ENCODE measurements around the gene SLC1A1.
A peak's percentile ranks its signal among the peaks of the same experiment; 100 is the strongest.

The SLC1A1 gene

DNA sequence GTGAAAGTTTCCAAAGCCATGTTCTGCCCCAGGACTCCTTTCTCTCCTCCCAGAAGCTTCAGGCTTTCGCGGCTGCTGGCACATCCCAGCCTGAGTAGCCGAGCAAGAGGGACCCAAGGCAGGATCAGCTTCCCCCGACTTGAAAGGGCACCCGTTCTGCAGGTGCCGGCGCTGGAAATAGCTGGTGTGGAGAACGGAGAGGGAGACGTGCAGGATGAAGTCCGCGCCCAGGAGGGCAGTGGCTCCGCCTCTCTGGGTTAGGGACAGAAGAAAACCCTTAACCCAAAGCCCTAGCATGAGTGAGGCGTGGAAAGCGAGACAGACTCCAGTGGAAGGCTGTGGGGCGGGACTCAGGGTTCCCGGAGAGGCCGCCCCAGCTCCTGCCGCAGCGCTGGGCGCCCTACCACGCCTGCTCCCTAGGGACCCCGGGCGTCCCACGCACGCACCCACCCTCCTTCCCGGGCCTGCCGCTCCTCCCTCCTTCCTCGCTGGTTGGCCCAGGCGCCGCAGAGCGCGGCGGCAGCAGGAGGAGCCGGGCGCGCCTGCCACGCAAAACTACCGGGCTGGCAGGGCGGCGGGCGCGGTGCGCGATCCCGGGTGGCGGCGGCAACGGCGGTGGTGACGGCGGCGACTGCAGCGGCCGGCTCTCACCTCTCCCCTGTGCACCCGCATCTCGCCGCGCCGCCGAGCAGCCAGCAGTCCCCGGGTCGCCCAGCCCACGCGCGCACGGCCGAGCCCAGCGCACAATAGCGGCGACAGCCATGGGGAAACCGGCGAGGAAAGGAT is at the start of gene SLC1A1:
SLC1A1 (plus strand) TSS at position 550 of the 786 bp plus-strand sequence; CDS start at position 762, 212 bp downstream.
- peak; percentile 85 for DNase-seq

DNA sequence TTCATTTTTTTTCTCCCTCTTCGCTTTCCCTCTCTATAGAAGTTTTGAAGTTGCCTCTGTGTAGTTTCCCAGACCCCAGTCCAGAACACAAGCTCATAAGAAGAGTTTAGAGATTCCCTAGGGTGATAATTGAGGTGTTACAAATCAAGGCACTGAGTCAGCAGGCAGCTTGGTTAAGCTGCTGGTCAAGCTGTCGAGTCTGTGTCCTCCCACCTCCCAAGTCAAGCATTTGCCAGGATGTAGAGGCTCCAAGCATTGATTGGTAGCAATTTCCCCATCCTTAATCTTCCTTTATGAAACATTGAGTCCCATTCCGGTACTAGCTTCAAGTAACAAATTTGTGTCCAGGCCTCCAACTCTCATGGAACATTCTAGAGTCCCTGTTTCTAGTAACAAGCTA is 47.5 kb upstream of the SLC1A1 start:
- DNase-seq = no peak

DNA sequence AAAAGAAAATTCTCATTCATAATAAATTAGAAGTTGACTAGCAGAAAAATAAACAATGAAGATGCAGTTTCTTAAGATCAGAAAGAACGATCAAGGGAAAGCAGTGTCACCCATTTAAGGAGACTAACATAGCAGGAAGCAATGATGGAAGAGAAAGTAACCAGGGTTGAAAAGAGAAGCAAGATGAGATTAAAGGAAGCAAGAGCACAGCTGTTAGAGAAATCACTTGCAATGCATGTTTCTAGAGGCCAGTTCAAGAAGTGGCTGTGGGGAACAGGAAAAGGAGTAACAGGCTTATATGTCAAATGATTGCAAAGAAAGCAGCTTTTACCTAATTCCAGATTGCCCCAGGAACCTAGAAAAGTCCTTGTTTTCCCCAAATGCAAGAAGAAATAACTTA is 46.8 kb upstream of the SLC1A1 start:
- no peak for DNase-seq

GRCh38 chr9:4461437-4461836 is 28.8 kb upstream of the SLC1A1 start:
- no peak for DNase-seq

DNA sequence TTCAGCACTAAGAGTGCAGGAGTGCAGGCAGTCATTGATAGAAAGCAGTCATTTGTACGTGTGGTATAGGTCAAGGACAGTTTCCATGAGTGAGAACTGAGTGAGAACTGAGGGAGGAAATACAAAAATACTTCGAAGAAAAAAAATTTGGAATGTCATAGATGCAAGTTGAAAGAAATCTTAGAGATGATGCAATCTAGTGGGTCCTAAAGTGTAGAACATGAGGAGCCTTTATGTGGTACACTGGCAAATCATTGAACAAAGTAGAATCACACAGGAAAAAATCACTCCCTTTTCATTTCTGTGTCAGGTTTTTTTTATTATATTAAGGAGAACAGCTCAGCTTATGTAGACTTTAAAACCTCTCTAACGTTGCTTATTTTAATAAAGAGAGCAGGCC is 26.4 kb upstream of the SLC1A1 start:
- DNase-seq = no peak

- DNase-seq = no peak
Observed at GRCh38 chr9:4464911-4465513, 25.3 kb upstream of the SLC1A1 start.

- no peak for DNase-seq
Observed at GRCh38 chr9:4465910-4466309, 24.4 kb upstream of the SLC1A1 start.

DNA sequence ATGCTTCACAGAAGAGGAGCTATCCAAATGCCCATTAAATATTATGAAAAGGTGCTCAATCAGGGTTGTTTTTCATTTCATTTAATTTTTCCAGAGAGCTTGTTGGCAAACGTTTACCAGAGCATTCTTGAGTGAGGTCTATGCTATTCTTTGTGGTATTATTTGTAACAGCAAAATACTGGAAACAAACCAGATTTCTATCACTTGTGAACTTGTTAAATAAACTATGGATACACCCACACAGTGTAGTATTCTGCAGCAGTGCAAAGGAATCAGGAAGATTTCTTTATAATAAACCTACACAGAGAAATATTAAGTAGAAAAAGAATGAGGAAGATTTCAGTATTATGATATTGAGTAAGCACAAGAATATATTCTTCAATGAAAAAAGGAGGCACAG is 15.0 kb upstream of the SLC1A1 start:
- no peak for DNase-seq

DNA sequence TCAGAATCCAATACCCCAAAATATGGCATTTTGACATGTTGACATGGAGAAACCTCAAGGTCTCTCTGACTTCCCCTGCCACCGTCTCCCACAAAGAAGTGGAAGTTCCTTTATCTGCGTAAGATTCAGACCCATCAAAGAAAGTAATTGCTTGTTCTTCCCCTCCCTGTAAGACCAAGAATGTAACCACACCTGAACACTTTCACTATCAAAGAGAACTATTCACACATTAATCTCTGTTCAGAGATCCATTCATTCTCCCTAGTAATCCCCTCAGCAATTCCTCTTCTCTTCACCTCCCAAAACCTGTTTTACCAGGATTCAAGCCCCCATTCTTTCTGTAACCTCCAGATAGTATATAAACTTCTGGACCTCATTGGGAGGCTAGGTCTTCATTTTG is 4.1 kb upstream of the SLC1A1 start:
- DNase-seq = no peak

DNA sequence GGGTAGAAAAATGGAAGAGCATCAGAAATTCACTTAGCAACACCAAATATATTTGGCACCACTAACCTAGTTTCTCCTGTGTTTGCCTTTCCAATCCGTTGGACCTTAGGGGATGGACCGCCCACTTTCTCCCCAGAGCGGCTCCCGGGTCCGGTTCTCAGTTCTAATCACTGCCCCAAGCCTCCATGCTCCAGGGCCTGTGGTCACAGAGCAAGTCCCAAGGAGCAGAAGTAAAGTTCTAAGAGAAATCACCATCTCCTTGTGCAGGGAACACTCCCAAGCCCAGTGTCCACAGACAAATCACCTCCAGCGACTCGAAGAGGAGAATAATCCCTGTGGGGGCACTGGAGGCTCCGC is 728 bp upstream of the SLC1A1 start:
- no peak for DNase-seq

- peak; percentile 54 for DNase-seq
Observed at GRCh38 chr9:4490705-4491625, 697 bp downstream of the SLC1A1 start.

DNA sequence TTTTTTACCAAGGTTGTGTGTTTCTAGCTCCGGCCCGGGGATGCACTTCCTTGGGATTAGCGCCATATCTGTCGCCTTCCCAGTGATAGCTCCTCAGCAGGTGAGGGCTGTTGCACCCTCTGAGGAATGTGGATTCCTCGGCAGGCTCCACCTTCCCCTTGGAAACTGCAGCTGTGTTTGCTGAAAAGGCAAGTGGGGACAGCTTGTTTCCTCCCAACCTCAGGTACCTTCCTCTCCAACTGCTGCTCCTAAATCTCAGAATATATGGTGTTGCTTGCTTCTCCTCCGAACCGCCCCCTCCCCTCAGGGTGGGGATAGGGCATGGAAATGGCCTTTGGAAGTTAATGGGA is 1.3 kb downstream of the SLC1A1 start:
- DNase-seq = peak; percentile 50

DNA sequence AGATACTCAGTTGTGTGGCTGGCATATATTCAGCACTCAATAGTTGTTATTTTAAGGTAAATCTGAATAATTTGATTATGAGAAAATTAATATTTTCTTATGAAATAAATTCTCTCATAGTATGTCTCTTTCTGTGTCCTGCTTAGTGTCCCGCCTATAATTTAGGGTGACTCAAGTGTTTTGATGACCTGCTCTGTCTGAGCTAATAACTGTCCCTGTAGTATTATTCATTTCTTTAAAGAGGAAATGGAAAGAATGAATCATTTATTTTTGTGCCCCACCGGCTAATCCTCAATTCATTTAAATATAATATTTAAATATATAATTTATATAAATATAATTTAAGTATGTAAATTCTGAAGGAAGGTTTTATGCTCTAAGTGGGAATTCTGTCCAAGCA is 4.1 kb downstream of the SLC1A1 start:
- no peak for DNase-seq

DNA sequence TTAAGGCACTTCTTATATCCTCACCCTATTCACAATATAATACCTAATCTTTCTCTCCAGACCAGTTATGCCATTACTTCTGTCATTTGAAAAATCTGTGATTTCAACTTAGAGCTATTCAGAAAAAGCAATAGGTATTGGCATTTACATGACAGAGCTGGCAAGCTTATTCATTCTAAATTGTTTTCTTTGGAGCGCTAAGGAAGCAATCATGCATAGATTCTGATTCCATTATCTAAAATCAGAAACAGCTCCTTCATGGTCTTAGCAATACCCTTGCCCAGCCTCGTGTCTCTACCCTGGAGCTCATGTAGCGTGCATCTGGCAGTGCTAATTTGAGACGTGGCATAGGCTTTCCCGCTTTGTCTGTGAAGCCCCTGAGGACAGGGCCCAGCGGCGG is 4.5 kb downstream of the SLC1A1 start:
- peak; percentile 13 for DNase-seq

GRCh38 chr9:4495537-4495936 is 5.3 kb downstream of the SLC1A1 start:
- no peak for DNase-seq

- no peak for DNase-seq
Observed at GRCh38 chr9:4496497-4496896, 6.2 kb downstream of the SLC1A1 start.

DNA sequence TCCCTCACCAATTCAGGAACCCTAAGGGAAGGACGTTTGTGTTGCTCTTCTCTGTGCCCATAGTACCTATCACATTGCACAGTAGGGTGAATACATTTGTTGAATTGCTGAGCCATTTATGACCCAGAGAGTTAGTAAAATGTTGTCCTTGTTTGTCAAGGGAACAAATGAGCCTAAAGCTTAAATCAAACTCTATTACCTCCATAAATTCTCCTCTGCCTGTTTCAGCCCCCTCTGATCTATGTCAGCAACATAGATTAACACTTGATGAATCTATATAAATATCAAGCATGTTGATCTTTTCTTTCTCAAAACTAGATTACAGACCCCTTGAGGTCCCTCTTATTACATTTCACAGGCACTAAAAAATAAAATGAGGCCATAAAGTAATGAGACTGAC is 7.1 kb downstream of the SLC1A1 start:
- no peak for DNase-seq

GRCh38 chr9:4497855-4498254 is 7.6 kb downstream of the SLC1A1 start:
- no peak for DNase-seq

DNA sequence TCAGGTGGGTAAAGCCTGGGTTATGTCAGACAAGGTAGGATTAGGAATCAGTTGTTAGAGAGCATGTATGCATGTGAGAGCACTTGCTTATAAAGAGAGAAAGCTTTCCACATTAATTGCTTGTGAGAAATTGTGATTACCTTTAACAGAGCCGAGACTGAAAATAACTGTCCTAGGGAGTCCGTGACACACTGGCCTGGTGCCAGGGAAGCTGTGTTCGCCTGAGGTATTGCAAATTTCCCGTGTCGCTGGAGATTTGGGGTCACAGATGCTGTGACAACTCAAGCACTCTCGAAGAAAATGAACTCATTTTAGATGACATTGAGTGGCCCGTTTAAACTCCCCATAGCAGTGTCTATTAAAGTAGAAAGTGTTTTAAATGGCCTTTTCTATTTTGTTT is 9.6 kb downstream of the SLC1A1 start:
- peak; percentile 33 for DNase-seq

GRCh38 chr9:4501147-4501507 is 10.9 kb downstream of the SLC1A1 start:
- no peak for DNase-seq

DNA sequence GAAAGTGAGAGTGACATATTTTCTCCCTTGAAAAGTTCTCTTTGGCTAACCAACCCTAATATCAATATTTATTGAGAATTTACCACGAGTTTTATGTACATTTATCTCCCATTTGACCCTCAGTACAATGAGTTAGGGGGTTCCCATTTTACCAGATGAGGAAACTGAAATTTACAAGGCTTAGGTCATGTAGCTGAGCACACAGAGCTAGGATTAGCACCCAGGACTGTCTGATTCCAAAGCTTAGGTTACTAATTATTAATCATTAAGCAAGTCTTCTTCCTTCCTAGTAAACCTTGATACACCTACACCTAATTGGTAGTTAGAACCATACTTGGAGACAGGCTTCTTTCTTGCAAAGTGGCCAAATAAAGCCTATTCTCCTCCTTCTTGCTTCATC is 12.2 kb downstream of the SLC1A1 start:
- no peak for DNase-seq

GRCh38 chr9:4503103-4503502 is 12.8 kb downstream of the SLC1A1 start:
- DNase-seq = no peak

DNA sequence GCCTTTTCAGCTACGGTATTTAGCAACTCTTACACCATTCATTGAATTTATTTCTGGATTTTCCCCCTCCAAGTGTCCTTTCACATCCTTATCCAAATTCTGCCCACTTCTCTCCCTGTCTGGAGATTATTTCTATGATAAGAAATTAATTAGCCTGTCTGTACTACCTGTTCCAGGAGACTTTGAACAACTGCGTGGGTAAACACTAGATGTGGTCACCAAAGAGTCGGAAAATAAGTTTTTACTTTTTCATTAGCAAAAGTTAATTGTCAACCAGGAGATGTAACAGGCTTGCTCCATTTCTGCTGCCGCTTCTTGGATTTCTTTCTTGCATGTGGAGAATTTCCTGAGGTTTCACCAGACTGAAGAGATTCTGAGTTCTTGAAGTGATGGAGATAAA is 14.0 kb downstream of the SLC1A1 start:
- DNase-seq = no peak

DNA sequence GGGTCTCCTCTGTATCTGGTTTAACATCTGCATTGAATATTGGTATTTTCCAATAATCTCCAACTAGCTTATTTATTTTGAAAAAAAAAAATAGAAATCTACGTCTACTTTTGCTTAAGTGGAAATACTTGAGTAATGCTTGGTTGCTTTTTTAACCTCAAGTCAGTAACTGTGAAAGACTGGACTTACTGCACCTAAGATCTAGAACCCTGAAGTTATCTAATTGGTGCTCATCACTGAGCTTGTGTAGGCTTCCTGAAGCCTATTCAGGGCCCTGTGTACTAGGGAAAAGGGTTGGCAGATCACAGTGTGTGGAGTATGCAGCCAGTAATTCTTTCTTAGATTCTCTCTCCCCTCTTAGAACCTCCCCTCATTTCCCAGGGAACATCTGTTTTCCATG is 16.2 kb downstream of the SLC1A1 start:
- no peak for DNase-seq

Data from NCI-H2171 treated with DMSO at 0.1 percent for 48 hours (cell line).